HG03039 (cell line): ENCODE results near the gene BDH2.

ENCODE experiments used
- ATAC-seq: cut with Tn5 transposase; IDR thresholded peaks from one replicate; pipeline ENCODE4 v1.9.1; 2021; ENCODE audit warnings: mild to moderate bottlenecking, moderate library complexity; ENCODE audit not compliant: unreplicated experiment

The BDH2 gene

GRCh38 chr4:103099691-103100392 is at the start of gene BDH2:
BDH2 (minus strand) TSS chr4:103099834; CDS start chr4:103096254, 3,580 bp downstream.
- peak; percentile 96 for ATAC-seq

GRCh38 chr4:103144926-103145325 is 45.3 kb upstream of the BDH2 start:
- no peak for ATAC-seq

GRCh38 chr4:103137446-103137827 is 37.8 kb upstream of the BDH2 start:
- ATAC-seq, result no peak

- no peak for ATAC-seq
These were observed 37.2 kb upstream of the BDH2 start for GRCh38 chr4:103136671-103137445.

GRCh38 chr4:103129174-103129573 is 29.5 kb upstream of the BDH2 start:
- no peak for ATAC-seq

- ATAC-seq, result no peak
These were observed 26.5 kb upstream of the BDH2 start for GRCh38 chr4:103126126-103126525.

GRCh38 chr4:103123114-103123513 is 23.5 kb upstream of the BDH2 start:
- no peak for ATAC-seq

- ATAC-seq, result no peak
These were observed 18.5 kb upstream of the BDH2 start for GRCh38 chr4:103118166-103118565.

GRCh38 chr4:103111598-103111997 is 12.0 kb upstream of the BDH2 start:
- ATAC-seq, result no peak

GRCh38 chr4:103108542-103108941 is 8.9 kb upstream of the BDH2 start:
- ATAC-seq, result no peak

GRCh38 chr4:103105558-103106356 is 6.1 kb upstream of the BDH2 start:
- no peak for ATAC-seq

GRCh38 chr4:103104886-103105285 is 5.3 kb upstream of the BDH2 start:
- no peak for ATAC-seq

- no peak for ATAC-seq
These were observed 1.1 kb upstream of the BDH2 start for GRCh38 chr4:103100691-103101090.

- ATAC-seq, result no peak
These were observed 736 bp downstream of the BDH2 start for GRCh38 chr4:103098756-103099440.

GRCh38 chr4:103098341-103098740 is 1.3 kb downstream of the BDH2 start:
- ATAC-seq, result no peak

- no peak for ATAC-seq
These were observed 2.5 kb downstream of the BDH2 start for GRCh38 chr4:103097112-103097511.

- ATAC-seq, result no peak
These were observed 4.6 kb downstream of the BDH2 start for GRCh38 chr4:103095080-103095479.

GRCh38 chr4:103092245-103092644 is 7.4 kb downstream of the BDH2 start:
- ATAC-seq, result no peak

GRCh38 chr4:103091601-103092223 is 7.9 kb downstream of the BDH2 start:
- ATAC-seq, result peak; percentile 61

- ATAC-seq, result no peak
These were observed 10.2 kb downstream of the BDH2 start for GRCh38 chr4:103089481-103089880.

GRCh38 chr4:103086551-103086950 is 13.1 kb downstream of the BDH2 start:
- ATAC-seq, result no peak
